Smooth muscle cell (in vitro differentiated cells): ENCODE results near the gene RTN4RL1. TPM values are rescaled to one million over a fixed set of nuclear protein-coding genes. Genes with fewer than 3 reads are reported as not detected.

Source experiments
- DNase-seq: peaks from one replicate; lab custom pipeline; 2025; ENCODE audit not compliant: unreplicated experiment; lab: John Stamatoyannopoulos, UW
- H2AFZ ChIP-seq: fragments of 200-600 bp; sonication (generic); 2 replicates; pipeline ENCODE4 v1.6.0; 2016; ENCODE audit warnings: antibody characterized with exemption, low read depth, mild to moderate bottlenecking
- H3F3A ChIP-seq: fragments of 200-600 bp; sonication (generic); 2 replicates; pipeline ENCODE4 v1.6.0; 2017; ENCODE audit warnings: antibody characterized with exemption, low read depth
- H3K27ac ChIP-seq: fragments of 200-600 bp; sonication (generic); 2 replicates; pipeline ENCODE4 v1.5.1; 2016; ENCODE audit warnings: low read depth, mild to moderate bottlenecking
- H3K27me3 ChIP-seq: fragments of 200-600 bp; sonication (generic); 2 replicates; pipeline ENCODE4 v1.6.1; 2016; ENCODE audit warnings: low read depth, mild to moderate bottlenecking
- H3K36me3 ChIP-seq: fragments of 200-600 bp; sonication (generic); 2 replicates; pipeline ENCODE4 v1.5.1; 2016; ENCODE audit warnings: low read depth
- H3K4me1 ChIP-seq: fragments of 200-600 bp; sonication (generic); 2 replicates; pipeline ENCODE4 v1.5.1; 2016; ENCODE audit warnings: low read depth
- H3K4me2 ChIP-seq: fragments of 200-600 bp; sonication (generic); 2 replicates; pipeline ENCODE4 v1.6.0; 2016; ENCODE audit warnings: mild to moderate bottlenecking
- H3K4me3 ChIP-seq: fragments of 200-600 bp; sonication (generic); 2 replicates; pipeline ENCODE4 v1.5.1; 2016; ENCODE audit warnings: mild to moderate bottlenecking
- H3K79me2 ChIP-seq: fragments of 200-600 bp; sonication (generic); 2 replicates; pipeline ENCODE4 v1.6.0; 2016; ENCODE audit warnings: low read depth, mild to moderate bottlenecking
- H3K9ac ChIP-seq: fragments of 200-600 bp; sonication (generic); 2 replicates; pipeline ENCODE4 v1.6.0; 2016; ENCODE audit warnings: low read depth
- H3K9me3 ChIP-seq: fragments of 200-600 bp; sonication (generic); replicated peaks from 2 replicates; pipeline ENCODE4 v1.5.1; 2016; ENCODE audit warnings: low read depth
- H4K20me1 ChIP-seq: fragments of 200-600 bp; sonication (generic); 2 replicates; pipeline ENCODE4 v1.6.0; 2016; ENCODE audit warnings: low read depth
- CTCF ChIP-seq: fragments of 200-600 bp; sonication (generic); IDR thresholded peaks from 2 replicates; pipeline ENCODE4 v1.5.1; 2017; ENCODE audit warnings: borderline replicate concordance, mild to moderate bottlenecking, antibody characterized with exemption; ENCODE audit not compliant: insufficient read depth, poor library complexity, severe bottlenecking
- WGBS: methylation state at CpG from one replicate; pipeline ENCODE4 v1.1.7; 2016; ENCODE audit warnings: low lambda C conversion rate; 5-methylcytosine and 5-hydroxymethylcytosine counted together
- polyA plus RNA-seq: library from polyadenylated mRNA; unstranded; fragments of >200 nt; fragmentation: Nextera tagmentation; extraction: Ambion mirVana; gene quantifications from 2 replicates; pipeline ENCODE4 v1.2.1, GENCODE V29; 2016
- total RNA-seq: library from RNA; depleted of rRNA; stranded (reverse); fragments of >200 nt; gene quantifications from 2 replicates; pipeline ENCODE4 v1.2.3, GENCODE V29; 2014

The RTN4RL1 gene
- total and polyA plus RNA-seq, 2 experiments from 2014 or later = not detected

- H2AFZ ChIP-seq = no peak overlapping the region
- TF ChIP-seq CTCF = no peak
- H3K4me2 ChIP-seq = no peak overlapping the region
- no peaks in the 10 kb centered on the region for H3K79me2 ChIP-seq
- H3K9me3 ChIP-seq = no peaks in the 10 kb centered on the region
- no peaks in the 10 kb centered on the region for H3K36me3 ChIP-seq
- WGBS = 94% methylated on average over 10 of the region's 10 CpGs
- DNase-seq = no peak
- H3K4me1 ChIP-seq = no peaks in the 10 kb centered on the region
- H3K27me3 ChIP-seq = peaks cover 29% of the 10 kb centered on the region
- H4K20me1 ChIP-seq = no peaks in the 10 kb centered on the region
- no peak overlapping the region for H3K27ac ChIP-seq
- no peak overlapping the region for H3K4me3 ChIP-seq
- no peaks in the 10 kb centered on the region for H3F3A ChIP-seq
- H3K9ac ChIP-seq = no peak overlapping the region
These were observed 49.6 kb downstream of the RTN4RL1 start for GRCh38 chr17:1975573-1975972.

GRCh38 chr17:1972487-1973160 lies 52.5 kb downstream of the RTN4RL1 start:
- Histone ChIP-seq H3K9me3 (no peaks in the 10 kb centered on the region), H3K79me2 (no peaks in the 10 kb centered on the region), H3K27ac (no peak overlapping the region), H3K36me3 (no peaks in the 10 kb centered on the region), H3K4me3 (no peak overlapping the region), H3K27me3 (peaks cover 16% of the 10 kb centered on the region), H2AFZ (peak overlapping the region; percentile 49), H4K20me1 (no peaks in the 10 kb centered on the region), H3F3A (no peaks in the 10 kb centered on the region), H3K4me2 (no peak overlapping the region), H3K9ac (no peak overlapping the region), H3K4me1 (no peaks in the 10 kb centered on the region)
- 66% methylated on average over 23 of the region's 23 CpGs for WGBS
- DNase-seq = no peak
- TF ChIP-seq CTCF = no peak

- WGBS = 96% methylated on average over 12 of the region's 12 CpGs
- Histone ChIP-seq H3K27me3 (peaks cover 3% of the 10 kb centered on the region), H3K9ac (no peak overlapping the region), H2AFZ (no peak overlapping the region), H4K20me1 (no peaks in the 10 kb centered on the region), H3K4me2 (no peak overlapping the region), H3K4me3 (no peak overlapping the region), H3K9me3 (no peaks in the 10 kb centered on the region), H3F3A (no peaks in the 10 kb centered on the region), H3K79me2 (no peaks in the 10 kb centered on the region), H3K27ac (no peak overlapping the region), H3K36me3 (no peaks in the 10 kb centered on the region), H3K4me1 (no peaks in the 10 kb centered on the region)
- TF ChIP-seq CTCF = no peak
- DNase-seq = no peak
These were observed 54.2 kb downstream of the RTN4RL1 start for GRCh38 chr17:1970843-1971384.

DNA sequence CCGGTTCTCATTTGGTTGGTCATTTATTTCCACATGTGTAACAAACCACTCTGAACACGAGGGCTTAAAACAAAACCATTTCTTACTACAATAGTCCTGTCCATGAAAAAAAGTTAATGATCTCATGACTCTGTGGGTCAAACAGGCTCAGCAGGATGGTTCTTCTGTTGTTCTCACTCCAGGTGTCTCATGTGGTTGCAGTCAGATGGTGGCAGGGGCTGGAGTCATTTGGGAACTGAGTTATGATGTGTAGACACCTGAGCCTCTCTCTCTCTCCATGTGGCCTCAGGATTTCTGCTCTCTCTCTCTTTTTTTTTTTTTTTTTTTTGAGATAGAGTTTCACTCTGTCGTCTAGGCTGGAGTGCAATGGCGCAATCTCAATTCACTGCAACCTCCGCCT lies 55.4 kb downstream of the RTN4RL1 start:
- DNase-seq = no peak
- no peaks in the 10 kb centered on the region for H3K4me1 ChIP-seq
- H3K79me2 ChIP-seq = no peaks in the 10 kb centered on the region
- H3F3A ChIP-seq = no peaks in the 10 kb centered on the region
- no peak overlapping the region for H3K4me2 ChIP-seq
- H3K36me3 ChIP-seq = no peaks in the 10 kb centered on the region
- H3K9ac ChIP-seq = no peak overlapping the region
- no peak overlapping the region for H2AFZ ChIP-seq
- no peaks in the 10 kb centered on the region for H4K20me1 ChIP-seq
- H3K9me3 ChIP-seq = no peaks in the 10 kb centered on the region
- 96% methylated on average over 5 of the region's 5 CpGs for WGBS
- TF ChIP-seq CTCF = no peak
- H3K27ac ChIP-seq = no peak overlapping the region
- no peak overlapping the region for H3K4me3 ChIP-seq
- no peaks in the 10 kb centered on the region for H3K27me3 ChIP-seq
